Measurements from ENCODE around the gene CSPG4.
"Not testable (repeated sequence)": the region's sequence is repeated elsewhere in the genome, so short reads cannot be mapped to it uniquely, and the experiment has no call there.

DNA sequence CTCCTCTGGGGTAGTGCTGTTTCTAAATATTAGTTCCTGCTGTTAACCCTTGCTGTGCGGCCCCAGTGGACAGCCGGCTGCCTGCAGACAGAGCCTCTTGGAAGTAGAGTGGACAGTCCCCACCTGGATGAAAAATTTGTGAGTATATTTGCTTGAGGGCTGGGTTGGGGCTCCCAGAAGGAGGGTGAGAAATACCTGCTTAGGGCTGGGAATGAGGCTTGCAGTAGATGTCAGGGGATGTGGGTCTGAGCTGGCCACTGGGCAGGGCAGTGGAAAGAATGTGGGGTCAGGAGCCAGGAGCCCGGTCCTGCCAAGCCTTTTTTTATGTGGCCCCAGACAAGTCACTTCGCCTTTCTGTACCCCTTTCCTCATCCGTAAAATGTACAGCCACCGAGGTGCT is 4.4 kb upstream of the CSPG4 start:
- not testable (repeated sequence) for TF ChIP-seq POLR2A (IDR thresholded peaks at IDR 0.05; ENCODE audit: low read depth, low read length)
- TF ChIP-seq, protein P1, sequence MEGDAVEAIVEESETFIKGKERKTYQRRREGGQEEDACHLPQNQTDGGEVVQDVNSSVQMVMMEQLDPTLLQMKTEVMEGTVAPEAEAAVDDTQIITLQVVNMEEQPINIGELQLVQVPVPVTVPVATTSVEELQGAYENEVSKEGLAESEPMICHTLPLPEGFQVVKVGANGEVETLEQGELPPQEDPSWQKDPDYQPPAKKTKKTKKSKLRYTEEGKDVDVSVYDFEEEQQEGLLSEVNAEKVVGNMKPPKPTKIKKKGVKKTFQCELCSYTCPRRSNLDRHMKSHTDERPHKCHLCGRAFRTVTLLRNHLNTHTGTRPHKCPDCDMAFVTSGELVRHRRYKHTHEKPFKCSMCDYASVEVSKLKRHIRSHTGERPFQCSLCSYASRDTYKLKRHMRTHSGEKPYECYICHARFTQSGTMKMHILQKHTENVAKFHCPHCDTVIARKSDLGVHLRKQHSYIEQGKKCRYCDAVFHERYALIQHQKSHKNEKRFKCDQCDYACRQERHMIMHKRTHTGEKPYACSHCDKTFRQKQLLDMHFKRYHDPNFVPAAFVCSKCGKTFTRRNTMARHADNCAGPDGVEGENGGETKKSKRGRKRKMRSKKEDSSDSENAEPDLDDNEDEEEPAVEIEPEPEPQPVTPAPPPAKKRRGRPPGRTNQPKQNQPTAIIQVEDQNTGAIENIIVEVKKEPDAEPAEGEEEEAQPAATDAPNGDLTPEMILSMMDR (IDR thresholded peaks at IDR 0.05; ENCODE audit: extremely low read depth in 1 of 2, insufficient read depth in 1 of 2, low read depth in 1 of 2, low read length in 2 of 2) = not testable (repeated sequence)
